ENCODE data around the gene ZCCHC8. TPM values are rescaled to one million over a fixed set of nuclear protein-coding genes. Genes with fewer than 3 reads are reported as not detected.
"Not testable (repeated sequence)": the region's sequence is repeated elsewhere in the genome, so short reads cannot be mapped to it uniquely, and the experiment has no call there.

Gene ZCCHC8
- total RNA-seq, 2 donors from 2014 or later, result 26.2 to 26.3 TPM

- Histone ChIP-seq H3K9me3 (ENCODE audit: control insufficient read depth, low read length) (no peaks in the 10 kb centered on the region), H3K27me3 (ENCODE audit: control insufficient read depth, insufficient read depth, low read length, poor library complexity, severe bottlenecking) (no peaks in the 10 kb centered on the region), H3K4me1 (ENCODE audit: control insufficient read depth, insufficient read depth, low read length) (no peaks in the 10 kb centered on the region), H3K4me3 (ENCODE audit: low read length) (no peak overlapping the region), H3K9ac (ENCODE audit: extremely low read depth, low read length, poor library complexity, severe bottlenecking) (no peak overlapping the region), H3K27ac (ENCODE audit: low read depth, low read length) (no peak overlapping the region), H3K36me3 (ENCODE audit: control insufficient read depth, insufficient read depth, low read length) (no peaks in the 10 kb centered on the region)
- no peak for DNase-seq
- H3K27me3 Mint-ChIP-seq (ENCODE audit: insufficient read depth), result no peaks in the 10 kb centered on the region
- H3K36me3 Mint-ChIP-seq (ENCODE audit: low read depth), result no peaks in the 10 kb centered on the region
- no peak for TF ChIP-seq CTCF (conservative IDR thresholded peaks at IDR 0.05)
- H3K27ac Mint-ChIP-seq, result no peak overlapping the region
- H3K9me3 Mint-ChIP-seq, result no peaks in the 10 kb centered on the region
- no peaks in the 10 kb centered on the region for H3K4me1 Mint-ChIP-seq
- H3K4me3 Mint-ChIP-seq, result no peak overlapping the region
- 83 to 90% methylated on average over 5 to 8 of the region's 8 CpGs for WGBS, 2 experiments (ENCODE audit: insufficient coverage in 1 of 2, insufficient read length in 1 of 2)
Observed at GRCh38 chr12:122437656-122438121, 63.0 kb downstream of the ZCCHC8 start.

GRCh38 chr12:122435186-122435585, 65.5 kb downstream of the ZCCHC8 start:
- Histone ChIP-seq H3K9ac (ENCODE audit: extremely low read depth, low read length, poor library complexity, severe bottlenecking) (no peak overlapping the region), H3K27ac (ENCODE audit: low read depth, low read length) (no peak overlapping the region), H3K27me3 (ENCODE audit: control insufficient read depth, insufficient read depth, low read length, poor library complexity, severe bottlenecking) (no peaks in the 10 kb centered on the region), H3K9me3 (ENCODE audit: control insufficient read depth, low read length) (no peaks in the 10 kb centered on the region), H3K4me1 (ENCODE audit: control insufficient read depth, insufficient read depth, low read length) (no peaks in the 10 kb centered on the region), H3K4me3 (ENCODE audit: low read length) (no peak overlapping the region), H3K36me3 (ENCODE audit: control insufficient read depth, insufficient read depth, low read length) (no peaks in the 10 kb centered on the region)
- 91% methylated on average over 4 of the region's 4 CpGs; no CpG with 5 or more reads in 1 of the 2 experiments for WGBS, 2 experiments (ENCODE audit: insufficient coverage in 1 of 2, insufficient read length in 1 of 2)
- Mint-ChIP-seq H3K4me1 (no peaks in the 10 kb centered on the region), H3K4me3 (no peak overlapping the region), H3K27me3 (ENCODE audit: insufficient read depth) (no peaks in the 10 kb centered on the region), H3K27ac (no peak overlapping the region), H3K9me3 (no peaks in the 10 kb centered on the region), H3K36me3 (ENCODE audit: low read depth) (no peaks in the 10 kb centered on the region)
- DNase-seq, result no peak
- no peak for TF ChIP-seq CTCF (conservative IDR thresholded peaks at IDR 0.05)

- H3K4me3 ChIP-seq (ENCODE audit: low read length); H3K9ac ChIP-seq (ENCODE audit: extremely low read depth, low read length, poor library complexity, severe bottlenecking); H3K27me3 Mint-ChIP-seq (ENCODE audit: insufficient read depth); H3K4me3 Mint-ChIP-seq; H3K27me3 ChIP-seq (ENCODE audit: control insufficient read depth, insufficient read depth, low read length, poor library complexity, severe bottlenecking); H3K36me3 ChIP-seq (ENCODE audit: control insufficient read depth, insufficient read depth, low read length); H3K9me3 Mint-ChIP-seq; H3K27ac Mint-ChIP-seq; H3K9me3 ChIP-seq (ENCODE audit: control insufficient read depth, low read length); H3K4me1 ChIP-seq (ENCODE audit: control insufficient read depth, insufficient read depth, low read length); H3K36me3 Mint-ChIP-seq (ENCODE audit: low read depth); H3K27ac ChIP-seq (ENCODE audit: low read depth, low read length); DNase-seq; H3K4me1 Mint-ChIP-seq: not testable (repeated sequence)
- 95 to 99% methylated on average over 5 of the region's 5 CpGs for WGBS, 2 experiments (ENCODE audit: insufficient coverage in 1 of 2, insufficient read length in 1 of 2)
Observed at GRCh38 chr12:122429043-122429442, 71.7 kb downstream of the ZCCHC8 start.

- Mint-ChIP-seq H3K27ac (no peak overlapping the region), H3K27me3 (ENCODE audit: insufficient read depth) (no peaks in the 10 kb centered on the region), H3K4me1 (peaks cover 6% of the 10 kb centered on the region), H3K36me3 (ENCODE audit: low read depth) (no peaks in the 10 kb centered on the region), H3K4me3 (no peak overlapping the region), H3K9me3 (no peaks in the 10 kb centered on the region)
- H3K4me3 ChIP-seq (ENCODE audit: low read length), result no peak overlapping the region
- no peaks in the 10 kb centered on the region for H3K4me1 ChIP-seq (ENCODE audit: control insufficient read depth, insufficient read depth, low read length)
- no peak for TF ChIP-seq CTCF (conservative IDR thresholded peaks at IDR 0.05)
- DNase-seq, result no peak
- 94 to 97% methylated on average over 9 of the region's 9 CpGs for WGBS, 2 experiments (ENCODE audit: insufficient coverage in 1 of 2, insufficient read length in 1 of 2)
- no peaks in the 10 kb centered on the region for H3K36me3 ChIP-seq (ENCODE audit: control insufficient read depth, insufficient read depth, low read length)
- H3K9me3 ChIP-seq (ENCODE audit: control insufficient read depth, low read length), result no peaks in the 10 kb centered on the region
- no peak overlapping the region for H3K27ac ChIP-seq (ENCODE audit: low read depth, low read length)
- H3K27me3 ChIP-seq (ENCODE audit: control insufficient read depth, insufficient read depth, low read length, poor library complexity, severe bottlenecking), result no peaks in the 10 kb centered on the region
- H3K9ac ChIP-seq (ENCODE audit: extremely low read depth, low read length, poor library complexity, severe bottlenecking), result no peak overlapping the region
Observed at GRCh38 chr12:122427403-122427802, 73.3 kb downstream of the ZCCHC8 start.
